TTC549 (cell line): ENCODE data around the gene NDUFS3.
"Not testable (repeated sequence)": the region's sequence is repeated elsewhere in the genome, so short reads cannot be mapped to it uniquely, and the experiment has no call there.

Source experiments
- FAIRE-seq: peaks from 2 replicates; lab custom pipeline; 2012; peaks lifted over from hg19 to GRCh38; lab: Jason Lieb, UNC

Gene NDUFS3

DNA sequence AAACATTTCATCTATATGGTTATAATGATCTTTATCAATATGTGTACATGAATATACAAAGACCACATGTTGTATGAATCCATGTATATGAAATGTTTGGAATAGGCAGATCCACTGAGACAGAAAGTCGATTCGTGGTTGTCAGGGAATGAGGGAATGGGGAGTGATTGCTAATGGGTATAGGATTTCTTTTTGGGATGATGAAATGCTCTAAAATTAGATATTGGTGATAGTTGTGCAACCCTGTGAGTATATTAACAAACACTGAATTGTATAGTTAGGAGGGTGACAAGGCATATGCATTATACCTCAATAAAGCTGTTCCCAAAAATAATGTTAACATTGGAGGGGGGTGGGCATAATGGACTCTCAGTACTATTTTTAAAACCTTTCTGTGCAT lies 18.4 kb upstream of the NDUFS3 start:
- FAIRE-seq: no peak

DNA sequence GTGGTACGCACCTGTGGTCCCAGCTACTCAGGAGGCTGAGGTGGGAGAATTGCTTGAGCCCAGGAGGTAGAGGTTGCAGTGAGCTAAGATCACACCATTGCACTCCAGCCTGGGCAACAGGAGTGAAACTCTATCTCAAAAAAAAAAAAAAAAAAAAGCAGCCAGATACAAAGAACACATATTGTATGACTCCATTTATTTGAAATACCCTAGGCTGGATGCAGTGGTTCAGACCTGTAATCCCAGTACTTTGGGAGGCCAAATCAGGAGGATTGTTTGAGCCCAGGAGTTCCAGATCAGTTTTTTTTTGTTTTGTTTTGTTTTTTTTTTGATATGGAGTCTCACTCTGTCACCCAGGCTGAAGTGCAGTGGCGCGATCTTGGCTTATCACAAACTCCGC lies 16.5 kb upstream of the NDUFS3 start:
- FAIRE-seq: not testable (repeated sequence)

DNA sequence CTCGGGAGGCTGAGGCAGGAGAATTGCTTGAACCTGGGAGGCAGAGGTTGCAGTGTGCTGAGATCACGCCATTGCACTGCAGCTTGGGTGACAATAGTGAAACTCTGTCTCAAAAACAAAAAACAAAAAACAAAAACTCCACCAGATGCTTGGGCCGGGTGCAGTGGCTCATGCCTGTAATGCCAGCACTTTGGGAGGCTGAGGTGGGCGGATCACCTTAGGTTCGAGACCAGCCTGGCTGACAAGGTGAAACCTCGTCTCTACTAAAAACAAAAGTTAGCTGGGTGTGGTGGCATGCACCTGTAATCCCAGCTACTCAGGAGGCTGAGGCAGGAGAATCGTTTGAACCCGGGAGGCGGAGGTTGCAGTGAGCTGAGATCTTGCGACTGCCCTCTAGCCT lies 14.5 kb upstream of the NDUFS3 start:
- not testable (repeated sequence) for FAIRE-seq

DNA sequence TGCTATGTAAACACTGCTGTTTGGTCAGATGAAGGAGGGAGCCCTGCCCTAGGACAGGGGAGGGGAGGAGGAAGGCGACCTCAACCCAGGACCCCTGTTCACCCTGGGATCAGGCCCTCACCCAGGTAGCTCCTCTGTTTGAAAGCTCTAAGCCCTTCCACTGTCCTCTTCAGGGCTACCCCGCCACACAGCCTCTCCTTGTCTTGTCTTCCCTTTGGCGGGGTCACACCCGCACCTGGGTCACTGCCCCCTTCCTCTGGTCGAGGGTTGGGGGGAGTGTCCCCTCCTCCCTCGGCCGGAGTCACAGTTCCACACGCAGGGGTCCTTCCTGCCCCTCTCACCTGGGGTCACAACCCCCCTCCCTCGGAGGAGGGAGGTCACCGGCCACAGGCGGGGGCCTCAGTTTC lies 13.9 kb upstream of the NDUFS3 start:
- no peak for FAIRE-seq

DNA sequence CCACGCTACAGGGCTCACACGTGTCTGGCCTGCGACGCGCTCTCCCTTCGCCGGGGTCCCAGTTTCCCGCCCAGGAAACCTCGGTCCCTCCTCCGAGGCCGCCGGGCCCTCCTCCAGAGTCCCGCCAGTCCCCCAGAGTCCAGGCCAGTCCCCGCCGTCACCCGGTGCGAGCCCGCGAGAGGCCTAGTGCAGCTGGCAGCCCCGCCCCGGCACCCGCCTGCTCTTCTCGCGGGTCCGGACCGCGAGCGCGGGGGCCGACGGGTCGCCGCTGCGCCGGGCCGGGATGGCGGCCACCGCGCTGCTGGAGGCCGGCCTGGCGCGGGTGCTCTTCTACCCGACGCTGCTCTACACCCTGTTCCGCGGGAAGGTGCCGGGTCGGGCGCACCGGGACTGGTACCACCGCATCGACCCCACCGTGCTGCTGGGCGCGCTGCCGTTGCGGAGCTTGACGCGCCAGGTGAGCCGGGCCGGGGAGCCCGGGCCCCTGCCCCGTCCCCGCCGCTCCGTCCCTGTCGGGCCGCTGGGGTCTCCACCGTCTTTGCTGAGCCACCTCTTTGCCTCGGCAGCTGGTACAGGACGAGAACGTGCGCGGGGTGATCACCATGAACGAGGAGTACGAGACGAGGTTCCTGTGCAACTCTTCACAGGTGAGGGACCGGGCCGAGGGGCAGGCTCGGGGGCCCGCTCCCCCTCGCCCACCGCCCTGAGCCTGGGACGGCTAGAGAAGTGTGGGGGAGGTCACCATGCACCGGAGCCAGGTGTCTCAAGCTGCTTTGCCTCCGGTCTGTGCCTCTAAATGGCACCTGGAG lies 13.3 kb upstream of the NDUFS3 start, which contains the start of gene PTPMT1:
PTPMT1 (plus strand) TSS at position 260 of the 809 bp plus-strand sequence; CDS start at position 284, 24 bp downstream.
- no peak for FAIRE-seq

DNA sequence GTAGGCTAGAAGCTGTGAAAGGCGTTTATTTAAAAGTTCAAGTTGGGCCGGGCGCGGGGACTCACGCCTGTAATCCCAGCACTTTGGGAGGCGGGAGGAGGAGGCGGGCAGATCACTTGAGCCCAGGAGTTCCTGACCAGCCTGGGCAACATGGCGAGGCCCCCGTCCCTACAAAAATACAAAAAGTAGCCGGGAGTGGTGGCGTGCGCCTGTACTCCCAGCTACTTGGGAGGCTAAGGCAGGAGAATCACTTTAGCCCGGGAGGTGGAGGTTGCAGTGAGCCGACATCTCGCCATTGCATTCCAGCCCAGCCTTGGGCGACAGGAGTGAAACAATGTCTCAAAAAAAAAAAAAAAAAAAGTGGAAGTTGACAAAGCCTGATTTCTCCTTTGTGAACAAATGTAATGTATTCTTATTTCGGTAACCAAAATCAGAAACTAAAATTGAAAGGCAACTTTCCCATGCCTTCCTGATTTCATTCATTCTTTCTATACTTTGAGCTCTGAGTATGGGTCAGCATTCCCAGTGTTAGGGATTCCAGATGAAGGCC lies 12.7 kb upstream of the NDUFS3 start:
- no peak for FAIRE-seq

DNA sequence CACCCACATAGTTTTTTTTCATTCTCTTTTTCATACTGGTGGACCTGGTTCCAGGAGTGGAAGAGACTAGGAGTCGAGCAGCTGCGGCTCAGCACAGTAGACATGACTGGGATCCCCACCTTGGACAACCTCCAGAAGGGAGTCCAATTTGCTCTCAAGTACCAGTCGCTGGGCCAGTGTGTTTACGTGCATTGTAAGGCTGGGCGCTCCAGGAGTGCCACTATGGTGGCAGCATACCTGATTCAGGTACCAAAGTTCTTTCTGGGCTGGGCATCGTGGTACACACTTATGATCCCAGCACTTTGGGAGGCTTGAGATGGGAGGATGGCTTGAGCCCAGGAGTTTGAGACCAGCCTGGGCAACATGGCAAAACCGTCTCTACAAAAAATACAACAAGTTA lies 9.2 kb upstream of the NDUFS3 start:
- no peak for FAIRE-seq

DNA sequence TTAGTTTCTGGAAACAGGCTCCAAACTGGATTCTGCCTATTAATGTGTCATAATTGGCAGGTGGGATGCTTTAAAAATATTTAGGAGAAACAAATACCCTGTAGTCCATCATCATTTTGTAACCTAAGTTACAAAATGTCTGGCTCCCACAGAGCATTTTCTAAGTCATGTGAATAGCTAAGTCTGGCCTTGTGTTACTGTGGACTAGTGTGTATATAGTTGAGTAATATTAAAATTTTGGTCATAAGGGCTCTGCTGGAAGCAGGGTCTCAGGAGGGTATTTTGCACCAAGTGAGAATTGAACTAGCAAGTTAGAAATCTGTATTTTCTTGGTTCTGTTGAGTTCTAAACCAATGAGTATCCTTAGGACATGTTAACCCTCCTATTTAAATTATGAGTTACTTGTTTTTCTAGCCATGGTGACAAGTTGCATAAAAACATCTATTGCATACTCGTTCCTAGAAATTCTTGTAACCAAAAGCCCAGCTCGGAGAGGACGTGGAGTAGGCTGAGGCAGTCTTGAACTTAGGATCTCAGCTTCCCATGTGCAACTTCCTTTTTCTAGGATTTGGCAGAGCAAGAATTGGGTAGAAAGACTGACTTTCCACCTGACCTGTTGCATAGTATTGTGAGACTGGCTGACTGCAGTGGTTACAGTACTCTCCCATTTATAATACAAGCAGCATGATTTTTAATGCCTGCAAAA lies 8.1 kb upstream of the NDUFS3 start:
- FAIRE-seq: no peak

DNA sequence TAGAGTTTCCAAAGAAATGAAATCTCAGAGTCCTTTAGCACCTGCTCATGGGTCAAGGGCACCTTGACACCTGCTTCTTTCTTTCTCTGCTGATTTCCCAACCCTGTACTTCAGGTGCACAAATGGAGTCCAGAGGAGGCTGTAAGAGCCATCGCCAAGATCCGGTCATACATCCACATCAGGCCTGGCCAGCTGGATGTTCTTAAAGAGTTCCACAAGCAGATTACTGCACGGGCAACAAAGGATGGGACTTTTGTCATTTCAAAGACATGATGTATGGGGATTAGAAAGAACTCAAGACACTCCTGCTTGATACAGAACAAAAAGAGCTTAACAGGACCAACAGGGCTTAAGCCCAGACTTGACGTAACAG lies 7.5 kb upstream of the NDUFS3 start:
- no peak for FAIRE-seq

DNA sequence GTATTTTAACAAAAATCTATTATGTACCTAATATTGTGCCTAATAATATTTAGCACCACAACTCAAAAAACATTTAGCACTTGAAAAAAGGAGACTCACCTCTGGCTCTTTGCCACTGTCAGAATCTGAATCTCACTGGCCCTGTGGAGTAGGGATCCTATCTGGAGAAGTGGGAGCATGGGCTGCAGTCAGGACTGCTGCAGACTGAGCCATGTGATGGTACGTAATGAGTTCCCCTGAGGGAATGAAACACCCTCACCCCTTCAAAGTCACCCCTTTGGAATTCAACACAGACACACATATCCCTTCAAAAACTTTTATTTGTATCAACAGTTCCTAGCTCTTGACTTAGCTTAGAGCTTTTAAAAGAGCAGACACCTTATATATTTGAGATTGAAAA lies 7.0 kb upstream of the NDUFS3 start:
- FAIRE-seq: no peak

DNA sequence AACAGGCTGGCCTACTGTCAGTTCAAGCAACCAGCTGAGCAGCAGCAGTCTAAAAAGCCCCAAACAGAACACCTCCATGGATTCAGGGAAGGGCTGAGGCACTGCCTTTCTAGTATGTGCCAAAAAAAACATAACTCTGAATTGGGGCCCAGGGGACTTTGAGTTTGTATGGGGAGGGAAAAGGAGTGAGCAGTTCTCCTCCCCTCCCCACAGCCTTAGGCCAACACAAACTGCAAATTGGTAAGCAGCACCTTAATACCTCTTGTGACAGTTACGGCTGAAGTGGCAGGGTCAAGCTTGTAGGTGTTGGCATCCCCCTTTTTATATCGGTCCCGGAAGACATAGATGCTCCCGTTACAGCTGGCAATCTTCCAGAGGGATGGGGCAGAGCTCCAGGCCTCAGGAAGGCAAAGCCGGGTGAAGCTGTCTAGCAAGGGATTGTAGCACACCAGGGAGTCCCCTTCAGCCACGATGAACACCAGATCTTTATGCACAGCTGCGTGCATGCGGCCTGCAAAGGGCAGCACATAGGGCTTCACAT lies 6.1 kb upstream of the NDUFS3 start:
- no peak for FAIRE-seq

DNA sequence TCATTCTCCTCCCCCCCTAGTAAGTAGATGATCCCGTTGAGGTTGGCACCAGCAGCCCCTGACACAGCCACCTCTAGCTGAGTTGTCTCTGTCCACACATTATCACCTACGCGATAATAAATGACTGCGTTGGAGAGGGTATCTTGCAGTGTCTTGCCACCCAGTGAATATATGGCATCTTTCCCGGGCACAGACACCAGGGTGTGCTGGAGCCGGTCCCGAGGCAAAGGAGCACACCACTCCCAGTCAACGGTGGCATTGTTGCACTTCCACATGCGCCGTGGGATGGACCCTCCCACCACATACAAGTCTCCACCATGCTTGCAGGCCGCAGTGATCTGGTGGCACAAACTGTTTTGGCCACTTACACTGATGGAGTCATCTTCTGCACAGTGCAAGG lies 5.6 kb upstream of the NDUFS3 start:
- no peak for FAIRE-seq

DNA sequence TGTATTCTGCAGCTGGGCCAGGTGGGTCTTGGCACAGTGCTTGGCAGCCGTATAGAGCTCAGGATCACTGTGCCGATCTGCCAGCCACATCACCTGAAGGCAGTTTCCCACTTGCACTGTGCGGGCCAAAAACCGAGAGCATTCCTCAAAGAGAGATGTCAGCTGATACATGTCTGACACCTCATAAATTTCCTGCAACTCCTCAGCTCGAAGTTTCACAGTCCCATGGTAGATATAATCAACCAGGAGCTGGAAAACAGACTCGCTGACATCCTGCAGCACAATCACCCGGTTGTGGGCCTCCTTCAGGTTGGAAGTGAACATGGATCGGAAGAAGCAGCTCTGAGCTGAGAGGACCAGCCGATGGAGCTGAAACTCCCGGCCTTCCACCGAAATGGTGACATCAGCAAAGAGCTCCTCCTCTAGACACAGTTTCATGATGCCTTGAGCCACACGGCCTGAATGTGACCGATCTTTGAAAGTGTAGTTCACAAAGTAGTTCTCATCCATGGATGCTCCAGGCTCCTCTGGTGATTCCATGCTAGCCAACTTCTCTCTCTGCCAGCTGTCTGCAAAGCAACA lies 1.3 kb upstream of the NDUFS3 start:
- FAIRE-seq: no peak

DNA sequence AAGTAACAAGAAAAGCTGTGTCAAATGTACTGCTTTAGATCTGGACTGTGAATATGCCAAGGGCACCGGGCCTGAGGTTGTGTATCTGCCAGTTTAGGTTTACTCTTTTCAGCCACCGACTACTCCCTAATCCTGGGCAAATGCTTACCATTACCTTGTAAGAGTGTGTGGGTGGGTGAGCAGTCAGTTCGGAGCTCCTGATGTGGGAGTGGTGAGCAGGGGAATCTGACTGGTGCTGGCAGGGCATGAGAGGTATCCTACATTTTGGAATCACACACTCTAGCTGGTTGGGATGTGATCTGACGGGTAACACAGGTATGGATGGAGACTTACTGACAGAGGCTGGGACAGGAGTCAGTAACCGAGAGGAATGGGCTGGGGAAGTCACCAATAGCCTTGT lies 5.0 kb downstream of the NDUFS3 start:
- no peak for FAIRE-seq

DNA sequence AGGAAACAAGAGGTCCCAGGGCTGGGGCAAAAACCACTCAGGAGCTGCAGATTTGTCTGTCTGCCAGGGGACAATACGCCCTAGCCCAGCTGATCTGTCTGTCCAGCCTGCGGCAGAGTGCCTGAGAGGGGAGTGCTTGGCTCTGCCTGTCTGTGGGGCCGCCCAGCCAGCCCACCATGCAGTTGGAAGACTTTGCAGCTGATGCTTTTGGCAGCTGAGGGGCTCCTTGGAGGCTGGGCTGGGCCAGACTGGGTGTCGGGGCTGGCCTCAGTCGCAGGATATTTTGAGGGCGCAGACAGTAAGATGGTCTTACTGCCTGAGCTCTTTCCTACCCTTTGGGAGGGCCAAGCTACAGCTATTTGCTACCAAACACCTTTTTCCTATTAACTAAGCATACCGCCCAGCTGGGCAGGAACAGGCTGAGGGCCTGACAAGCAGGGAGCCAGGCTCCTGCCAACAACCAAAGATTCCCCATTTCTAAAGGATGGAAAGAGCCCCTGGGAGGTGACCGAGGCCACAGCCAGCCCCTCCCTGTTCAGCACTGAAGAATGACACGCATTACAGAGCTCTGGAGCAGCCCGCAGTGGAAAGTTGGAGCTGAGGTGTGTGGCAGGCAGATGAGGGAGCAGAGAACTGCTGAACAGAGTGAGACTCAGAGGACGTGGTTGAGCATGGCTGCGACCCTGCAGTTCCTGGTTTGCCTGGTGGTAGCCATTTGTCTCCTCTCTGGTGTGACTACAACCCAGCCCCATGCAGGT lies 7.4 kb downstream of the NDUFS3 start, which contains the start of gene FAM180B:
FAM180B (plus strand) TSS at position 581 of the 758 bp plus-strand sequence; CDS start at position 672, 91 bp downstream.
- no peak for FAIRE-seq

DNA sequence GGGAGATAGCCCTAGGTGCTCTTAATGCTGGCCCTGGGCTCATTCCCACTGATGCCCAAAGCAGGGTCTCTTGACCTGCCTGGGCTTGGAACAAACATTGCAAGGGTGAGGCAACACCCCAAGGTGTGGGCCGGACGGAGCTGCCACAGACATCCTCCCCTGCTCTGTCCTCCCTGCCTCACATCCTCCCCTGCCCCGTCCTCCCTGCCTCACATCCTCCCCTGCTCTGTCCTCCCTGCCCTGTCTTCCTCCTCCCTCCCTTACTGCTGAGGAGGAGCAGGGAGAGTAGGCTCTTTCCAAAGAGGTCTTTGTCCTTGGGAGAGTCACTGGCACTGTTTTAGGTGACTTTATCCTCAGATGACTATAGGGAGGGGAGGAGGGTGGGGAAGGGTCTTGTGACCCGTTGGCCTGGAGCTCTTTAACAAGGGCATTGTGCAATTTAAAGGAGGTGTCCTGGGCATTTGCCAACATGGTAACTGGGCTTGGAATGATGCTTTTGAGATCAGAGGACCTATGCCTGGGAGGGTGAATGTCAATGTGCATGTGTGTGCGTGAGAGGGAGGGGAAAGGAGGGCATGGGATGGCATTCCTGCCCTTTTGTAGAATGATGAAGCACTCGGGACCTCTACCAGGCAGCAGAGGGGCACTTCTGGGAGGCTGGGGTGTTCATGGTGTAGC lies 8.3 kb downstream of the NDUFS3 start:
- FAIRE-seq: no peak

DNA sequence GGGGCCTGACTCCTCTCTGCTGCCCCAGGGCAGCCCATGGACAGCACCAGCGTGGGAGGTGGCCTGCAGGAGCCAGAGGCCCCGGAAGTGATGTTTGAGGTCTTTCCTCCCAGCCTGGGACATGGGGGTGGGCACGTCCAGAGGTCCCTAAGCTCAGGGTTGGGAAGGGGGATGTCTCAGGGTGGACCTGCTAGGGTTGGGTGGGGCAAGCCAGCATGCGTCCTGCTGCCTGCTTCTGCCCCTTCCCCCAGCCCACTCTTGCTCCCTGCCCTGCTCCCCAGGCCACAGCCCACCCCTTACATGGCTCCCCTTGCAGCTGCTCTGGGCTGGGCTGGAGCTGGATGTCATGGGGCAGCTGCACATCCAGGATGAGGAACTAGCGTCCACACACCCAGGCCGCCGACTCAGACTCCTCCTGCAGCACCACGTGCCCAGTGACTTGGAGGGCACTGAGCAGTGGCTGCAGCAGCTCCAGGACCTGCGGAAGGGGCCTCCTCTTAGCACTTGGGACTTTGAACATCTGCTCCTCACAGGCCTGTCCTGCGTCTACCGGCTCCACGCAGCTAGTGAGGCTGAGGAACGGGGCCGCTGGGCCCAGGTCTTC lies 9.0 kb downstream of the NDUFS3 start:
- no peak for FAIRE-seq

DNA sequence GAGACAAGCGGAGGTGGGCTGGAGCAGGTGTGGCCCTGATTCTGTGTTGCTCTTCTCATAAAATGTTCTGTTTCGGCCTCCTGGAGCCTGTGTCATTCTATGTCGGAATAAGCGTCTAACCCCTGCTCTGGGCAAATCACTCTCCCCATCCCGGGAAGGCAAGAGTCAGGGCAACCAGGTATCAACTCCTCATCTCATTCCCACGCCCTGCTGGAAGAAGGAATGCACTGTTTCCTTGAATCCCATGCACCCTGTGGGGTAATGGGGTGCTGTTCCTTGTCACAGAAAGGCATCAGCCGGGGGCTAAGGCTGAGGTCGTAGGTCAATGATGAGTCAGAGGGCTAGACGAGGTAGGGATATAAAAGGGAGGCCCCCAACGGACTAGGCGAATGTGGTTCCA lies 10.2 kb downstream of the NDUFS3 start:
- no peak for FAIRE-seq

DNA sequence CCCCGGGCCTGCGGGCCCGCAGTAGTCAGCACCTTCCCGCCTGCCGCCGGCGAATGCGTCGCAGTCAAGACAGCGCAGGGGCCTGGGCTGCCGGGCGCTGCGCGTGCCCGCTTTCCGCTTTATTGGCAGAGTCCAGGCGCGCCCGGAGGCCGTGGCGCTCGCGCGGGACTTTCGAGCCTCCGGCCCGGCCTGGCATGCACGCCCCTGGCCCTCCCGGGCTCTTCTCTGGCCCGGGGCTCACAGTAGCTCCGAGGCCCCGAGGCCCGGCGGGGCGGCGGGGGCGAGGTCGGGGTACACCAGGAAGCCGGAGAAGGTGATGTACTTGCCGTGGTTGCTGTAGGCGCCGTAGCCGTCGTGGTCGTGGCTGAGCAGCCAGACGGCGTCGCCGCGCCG lies 10.7 kb downstream of the NDUFS3 start:
- FAIRE-seq: no peak

DNA sequence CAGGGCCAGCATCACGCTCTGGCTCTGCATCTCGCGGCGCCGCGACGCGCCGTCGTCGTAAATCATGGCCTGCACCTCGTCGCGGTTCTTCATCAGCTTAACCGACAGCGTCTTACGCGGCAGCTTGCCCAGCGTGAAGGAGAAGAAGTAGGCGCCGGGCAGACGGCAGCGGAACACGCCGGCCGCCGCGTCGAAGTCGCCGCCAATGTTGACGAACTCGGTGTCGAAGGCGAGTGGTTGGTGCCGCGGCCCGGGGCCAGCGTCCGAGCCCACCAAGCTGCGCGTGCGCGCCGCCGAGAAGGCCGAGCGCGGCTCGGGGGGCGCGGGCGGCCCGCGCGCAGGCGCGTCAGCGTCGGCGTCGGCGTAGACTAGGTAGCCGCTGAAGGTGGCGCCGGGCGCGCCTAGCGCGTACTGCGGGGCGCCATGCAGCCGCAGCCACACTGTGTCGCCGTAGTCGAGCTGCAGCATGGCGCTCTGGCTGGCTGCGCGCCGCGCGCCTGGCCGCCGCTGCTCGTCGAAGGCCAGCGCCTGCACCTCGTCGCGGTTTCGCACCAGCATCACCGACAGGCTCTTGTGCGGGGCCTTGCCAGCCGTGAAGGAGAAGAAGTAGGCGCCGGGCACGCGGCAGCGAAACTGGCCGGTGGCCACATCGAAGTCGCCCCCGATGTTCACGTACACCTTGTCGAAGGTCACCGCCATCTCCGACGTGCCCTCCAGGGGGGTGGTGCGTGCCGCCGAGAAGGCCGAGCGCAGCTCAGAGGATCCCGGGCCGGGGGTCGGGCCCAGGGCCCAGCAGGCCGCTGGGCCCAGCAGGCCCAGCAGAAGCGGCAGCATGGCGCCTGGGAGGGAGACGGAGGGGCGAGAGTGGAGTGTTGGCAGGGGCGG lies 11.3 kb downstream of the NDUFS3 start:
- no peak for FAIRE-seq
